ENCODE measurements around the gene OR9Q1. TPM values are rescaled to one million over a fixed set of nuclear protein-coding genes. Genes with fewer than 3 reads are reported as not detected.

OR9Q1 gene
- total RNA-seq, 2 experiments from 2014 or later, result not detected

DNA sequence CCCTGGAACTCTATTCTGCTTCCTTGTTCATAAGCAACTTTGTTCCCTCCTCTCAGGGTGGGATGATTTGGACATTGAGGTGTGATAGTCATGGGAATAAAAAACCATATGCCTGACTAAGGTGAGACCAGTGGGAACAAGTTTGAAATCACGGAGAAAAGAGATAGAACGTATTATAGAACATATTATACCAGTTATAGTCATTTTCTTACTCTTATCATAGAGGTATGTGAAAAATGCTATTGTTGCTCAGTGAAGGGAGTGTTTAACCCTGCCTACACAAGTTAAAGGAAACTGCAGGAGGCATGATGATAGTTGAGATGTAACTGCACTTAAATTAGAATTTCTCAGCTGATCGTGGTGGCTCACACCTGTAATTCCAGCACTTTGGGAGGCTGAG is 22.6 kb downstream of the OR9Q1 start:
- Mint-ChIP-seq H3K27me3 (ENCODE audit: low read depth) (peaks cover 8% of the 10 kb centered on the region), H3K9me3 (no peaks in the 10 kb centered on the region), H3K27ac (no peak overlapping the region), H3K4me3 (no peak overlapping the region), H3K4me1 (ENCODE audit: low read depth) (no peaks in the 10 kb centered on the region), H3K36me3 (ENCODE audit: low read depth) (no peaks in the 10 kb centered on the region)
- CTCF ChIA-PET, result no interaction called here
- DNase-seq, result no peak
- intact Hi-C loops (cut with micrococcal nuclease), result no loop called here

DNA sequence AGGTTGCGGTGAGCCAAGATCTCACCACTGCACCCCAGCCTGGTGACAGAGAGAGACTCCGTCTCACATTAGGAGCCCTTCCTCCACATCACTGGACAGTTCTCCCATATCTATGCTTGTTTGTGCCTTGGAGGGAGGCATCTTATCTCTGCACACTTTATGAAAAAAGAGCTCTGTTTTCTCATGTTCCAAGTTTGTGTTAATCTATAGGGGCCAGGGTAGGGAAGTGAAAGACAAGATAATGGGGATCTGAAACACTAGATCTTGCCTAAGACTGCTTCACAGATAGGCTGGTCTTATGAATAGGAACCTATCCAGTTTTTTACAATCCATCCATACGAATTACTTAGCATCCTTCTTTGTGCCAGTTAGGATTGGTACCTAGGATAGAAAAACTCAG is 24.1 kb downstream of the OR9Q1 start:
- H3K36me3 Mint-ChIP-seq (ENCODE audit: low read depth), result no peaks in the 10 kb centered on the region
- H3K27ac Mint-ChIP-seq, result no peak overlapping the region
- H3K4me3 Mint-ChIP-seq, result no peak overlapping the region
- H3K4me1 Mint-ChIP-seq (ENCODE audit: low read depth), result no peaks in the 10 kb centered on the region
- CTCF ChIA-PET, result no interaction called here
- intact Hi-C loops (cut with micrococcal nuclease), result no loop called here
- no peaks in the 10 kb centered on the region for H3K9me3 Mint-ChIP-seq
- no peak for DNase-seq
- H3K27me3 Mint-ChIP-seq (ENCODE audit: low read depth), result peaks cover 8% of the 10 kb centered on the region

DNA sequence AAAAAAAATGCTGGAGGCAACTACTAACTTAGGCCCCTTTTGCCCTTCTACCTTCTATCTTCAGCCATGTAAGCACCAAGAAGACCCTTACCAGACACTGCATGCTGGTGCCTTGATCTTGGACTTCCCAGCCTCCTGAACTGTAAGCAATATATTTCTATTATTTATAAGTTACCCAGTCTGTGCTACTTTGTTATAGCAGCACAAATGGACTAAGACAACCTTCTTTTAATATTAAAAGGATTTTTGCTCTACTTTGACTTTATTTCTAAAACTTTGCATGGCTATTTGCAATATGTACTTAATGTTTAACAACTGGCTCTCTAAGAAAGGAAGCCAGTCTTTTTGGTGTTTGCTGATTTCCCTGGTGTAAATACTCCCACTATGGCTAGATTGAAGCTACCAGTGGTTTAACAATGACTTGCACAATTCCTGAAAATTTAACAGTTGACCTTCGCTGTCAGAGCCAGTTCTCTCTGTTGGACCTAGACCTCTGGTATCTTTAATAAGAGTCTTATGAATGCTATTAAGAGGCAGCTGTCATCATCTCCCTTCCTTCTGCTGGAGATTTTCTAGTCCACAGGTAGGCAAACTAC is 32.2 kb downstream of the OR9Q1 start:
- CTCF ChIA-PET, result no interaction called here

DNA sequence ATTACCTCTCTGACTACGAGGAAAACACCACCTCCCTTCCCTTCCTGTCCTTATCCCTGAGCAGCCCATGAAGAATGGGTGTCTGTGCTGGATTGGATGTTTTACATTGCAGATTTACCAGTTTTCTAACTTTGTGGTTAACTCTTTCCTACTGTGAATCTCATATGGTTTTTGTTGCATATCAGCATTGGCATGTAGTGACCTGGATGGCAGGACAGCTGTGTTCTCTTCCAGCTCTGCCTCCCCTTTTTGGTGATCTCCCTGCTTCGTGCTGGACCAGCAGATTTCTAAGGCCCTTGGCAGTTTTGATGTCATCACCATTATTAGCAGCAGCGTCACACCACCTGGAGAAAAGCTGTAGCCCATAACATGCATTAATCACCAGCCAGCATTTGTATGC is 33.8 kb downstream of the OR9Q1 start:
- CTCF ChIA-PET, result no interaction called here
- no peak overlapping the region for H3K4me3 Mint-ChIP-seq
- no peaks in the 10 kb centered on the region for H3K36me3 Mint-ChIP-seq (ENCODE audit: low read depth)
- no peaks in the 10 kb centered on the region for H3K9me3 Mint-ChIP-seq
- no peak for DNase-seq
- peaks cover 4% of the 10 kb centered on the region for H3K27me3 Mint-ChIP-seq (ENCODE audit: low read depth)
- no peak overlapping the region for H3K27ac Mint-ChIP-seq
- intact Hi-C loops (cut with micrococcal nuclease), result no loop called here
- no peaks in the 10 kb centered on the region for H3K4me1 Mint-ChIP-seq (ENCODE audit: low read depth)

More for the DNA sequence above, 32.2 kb downstream of the OR9Q1 start:
- no peaks in the 10 kb centered on the region for H3K9me3 Mint-ChIP-seq
- H3K27me3 Mint-ChIP-seq (ENCODE audit: low read depth), result peaks cover 4% of the 10 kb centered on the region
- no peaks in the 10 kb centered on the region for H3K36me3 Mint-ChIP-seq (ENCODE audit: low read depth)
- intact Hi-C loops (cut with micrococcal nuclease), result no loop called here
- no peak overlapping the region for H3K27ac Mint-ChIP-seq
- no peaks in the 10 kb centered on the region for H3K4me1 Mint-ChIP-seq (ENCODE audit: low read depth)
- no peak for DNase-seq
- no peak overlapping the region for H3K4me3 Mint-ChIP-seq

DNA sequence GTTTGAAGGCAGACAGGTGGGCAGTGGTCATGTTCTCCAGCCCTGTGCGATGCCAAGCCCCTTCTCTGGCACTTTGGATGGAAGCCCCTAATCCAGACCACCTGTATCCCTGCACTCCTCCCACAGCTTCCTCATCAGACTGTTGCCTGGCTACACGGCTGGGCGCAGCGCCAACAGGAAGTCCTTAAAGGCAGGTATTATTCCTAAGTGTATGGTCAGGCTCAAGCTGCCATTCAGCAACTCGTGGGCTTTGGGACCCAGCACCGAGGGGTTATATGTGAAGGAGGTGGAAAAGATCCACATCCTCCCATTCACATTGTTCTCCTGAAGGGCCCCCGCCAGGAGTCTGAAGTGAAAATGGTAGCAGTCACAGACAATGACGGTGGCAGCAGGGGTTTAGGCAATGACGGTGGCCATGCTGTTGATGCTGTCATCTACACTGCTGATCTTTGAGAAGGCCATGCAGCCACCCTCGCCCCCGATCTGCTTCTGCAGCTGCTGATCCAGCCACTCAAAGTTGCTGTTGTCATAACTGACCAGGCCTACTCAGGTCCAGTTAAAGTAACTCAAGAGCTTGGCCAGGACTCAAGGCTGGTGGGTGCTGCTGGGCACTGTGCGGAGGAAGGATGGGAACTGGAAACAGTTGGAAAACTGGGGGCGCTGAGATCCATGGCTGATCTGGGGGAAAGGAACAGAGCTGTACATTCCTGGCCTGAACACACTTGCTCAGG is 34.8 kb downstream of the OR9Q1 start:
- Mint-ChIP-seq H3K36me3 (ENCODE audit: low read depth) (no peaks in the 10 kb centered on the region), H3K27me3 (ENCODE audit: low read depth) (peaks cover 4% of the 10 kb centered on the region), H3K27ac (no peak overlapping the region), H3K4me3 (no peak overlapping the region), H3K9me3 (no peaks in the 10 kb centered on the region), H3K4me1 (ENCODE audit: low read depth) (no peaks in the 10 kb centered on the region)
- CTCF ChIA-PET, result no interaction called here
- DNase-seq, result no peak
- intact Hi-C loops (cut with micrococcal nuclease), result no loop called here

DNA sequence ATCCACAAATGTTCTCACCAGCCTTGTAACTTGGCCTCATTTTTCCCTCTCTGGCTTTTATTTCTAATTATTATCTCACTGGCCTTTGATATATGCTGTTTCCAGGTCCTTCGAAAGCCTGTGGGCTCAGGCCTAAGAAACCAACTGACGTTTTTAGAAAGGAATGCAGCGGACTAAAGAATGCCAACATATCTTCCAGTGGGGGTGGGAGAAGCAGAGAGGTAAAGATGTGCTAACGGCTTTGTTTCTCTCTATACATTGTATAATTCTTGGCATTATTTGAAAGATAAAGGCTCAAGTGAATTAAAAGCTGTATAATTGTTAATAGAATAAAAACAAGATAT is 35.3 kb downstream of the OR9Q1 start:
- intact Hi-C loops (cut with micrococcal nuclease), result no loop called here
- Mint-ChIP-seq H3K36me3 (ENCODE audit: low read depth) (no peaks in the 10 kb centered on the region), H3K4me3 (no peak overlapping the region), H3K27ac (no peak overlapping the region), H3K27me3 (ENCODE audit: low read depth) (peaks cover 4% of the 10 kb centered on the region), H3K4me1 (ENCODE audit: low read depth) (no peaks in the 10 kb centered on the region), H3K9me3 (no peaks in the 10 kb centered on the region)
- no peak for DNase-seq
- CTCF ChIA-PET, result no interaction called here

DNA sequence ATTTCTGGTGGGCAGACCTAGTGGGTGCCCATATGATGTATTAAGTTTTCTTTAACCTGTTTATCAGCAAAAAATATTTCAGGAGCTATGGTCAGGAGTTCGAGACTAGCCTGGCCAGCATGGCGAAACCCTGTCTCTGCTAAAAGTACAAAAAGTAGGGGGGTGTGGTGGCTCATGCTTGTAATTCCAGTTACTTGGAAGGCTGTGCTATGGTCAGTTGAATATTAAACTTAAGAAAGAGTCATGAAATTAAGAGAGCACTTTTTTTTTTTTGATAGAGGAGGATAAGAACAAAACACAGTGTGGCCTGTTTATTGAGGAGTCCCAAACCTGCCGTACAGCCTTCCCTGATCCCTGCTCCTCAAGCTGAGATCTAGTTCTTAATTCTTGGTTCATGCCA is 36.9 kb downstream of the OR9Q1 start:
- no peak overlapping the region for H3K27ac Mint-ChIP-seq
- H3K36me3 Mint-ChIP-seq (ENCODE audit: low read depth), result no peaks in the 10 kb centered on the region
- H3K9me3 Mint-ChIP-seq, result no peaks in the 10 kb centered on the region
- H3K4me1 Mint-ChIP-seq (ENCODE audit: low read depth), result no peaks in the 10 kb centered on the region
- H3K4me3 Mint-ChIP-seq, result no peak overlapping the region
- intact Hi-C loops (cut with micrococcal nuclease), result no loop called here
- peaks cover 4% of the 10 kb centered on the region for H3K27me3 Mint-ChIP-seq (ENCODE audit: low read depth)
- CTCF ChIA-PET, result no interaction called here
- DNase-seq, result no peak

DNA sequence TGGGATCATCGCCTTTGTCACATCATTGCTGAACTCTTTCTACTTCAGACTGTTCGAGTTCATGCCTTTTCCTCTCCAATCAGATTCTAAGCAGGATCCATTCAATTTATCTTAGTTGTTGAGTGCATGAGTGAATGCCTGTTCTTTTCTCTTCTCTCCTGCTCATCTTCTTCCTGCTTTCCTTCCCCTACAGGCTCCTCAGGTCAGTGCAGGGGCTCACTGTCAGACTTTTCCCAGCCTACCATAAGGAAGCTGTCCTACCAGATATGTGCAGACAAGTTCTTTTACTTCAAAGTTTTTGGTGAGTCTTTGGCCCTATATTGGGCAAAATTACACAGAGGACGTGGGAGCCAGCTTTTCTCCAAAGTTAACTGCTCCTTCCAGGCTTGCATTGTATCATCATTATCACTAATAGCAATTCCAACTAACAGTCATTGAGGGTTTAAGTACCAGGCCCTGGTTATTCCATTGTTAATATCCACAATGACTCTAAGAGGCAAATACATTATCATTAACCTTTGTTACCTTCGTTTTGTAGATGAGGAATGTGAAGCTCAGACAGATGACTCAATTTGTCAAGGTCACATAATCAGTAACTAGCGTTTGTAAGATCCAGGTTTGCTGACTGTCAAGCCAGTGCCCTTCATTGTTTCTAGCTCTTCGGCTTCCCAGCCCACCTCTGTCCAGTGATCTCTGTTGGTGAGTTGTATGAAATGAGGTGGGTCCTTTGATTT is 37.4 kb downstream of the OR9Q1 start:
- no peak for DNase-seq
- no peak overlapping the region for H3K27ac Mint-ChIP-seq
- CTCF ChIA-PET, result no interaction called here
- H3K9me3 Mint-ChIP-seq, result no peaks in the 10 kb centered on the region
- H3K4me3 Mint-ChIP-seq, result no peak overlapping the region
- intact Hi-C loops (cut with micrococcal nuclease), result no loop called here
- H3K36me3 Mint-ChIP-seq (ENCODE audit: low read depth), result no peaks in the 10 kb centered on the region
- H3K27me3 Mint-ChIP-seq (ENCODE audit: low read depth), result peaks cover 4% of the 10 kb centered on the region
- no peaks in the 10 kb centered on the region for H3K4me1 Mint-ChIP-seq (ENCODE audit: low read depth)

DNA sequence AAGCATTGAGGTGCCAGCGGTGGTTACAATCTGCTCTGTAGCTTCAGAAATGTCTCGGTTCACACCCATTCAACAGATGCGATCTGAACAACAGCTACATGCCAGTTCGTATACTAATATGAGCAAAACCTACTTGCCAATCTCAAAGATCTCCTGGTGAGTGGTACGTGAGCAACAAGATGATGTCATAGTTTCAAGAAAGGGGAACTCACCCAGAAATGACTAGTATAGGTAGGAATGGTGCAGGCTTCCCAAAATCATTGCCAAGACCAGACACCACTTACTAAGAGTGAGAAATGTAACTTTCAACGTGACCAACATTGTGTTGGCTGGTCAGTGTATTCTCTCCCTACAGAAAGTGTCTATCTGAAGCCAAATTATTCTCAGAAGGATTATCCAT is 38.1 kb downstream of the OR9Q1 start:
- peaks cover 4% of the 10 kb centered on the region for H3K27me3 Mint-ChIP-seq (ENCODE audit: low read depth)
- H3K36me3 Mint-ChIP-seq (ENCODE audit: low read depth), result no peaks in the 10 kb centered on the region
- no peaks in the 10 kb centered on the region for H3K4me1 Mint-ChIP-seq (ENCODE audit: low read depth)
- no peak for DNase-seq
- no peaks in the 10 kb centered on the region for H3K9me3 Mint-ChIP-seq
- H3K27ac Mint-ChIP-seq, result no peak overlapping the region
- CTCF ChIA-PET, result no interaction called here
- intact Hi-C loops (cut with micrococcal nuclease), result no loop called here
- H3K4me3 Mint-ChIP-seq, result no peak overlapping the region

DNA sequence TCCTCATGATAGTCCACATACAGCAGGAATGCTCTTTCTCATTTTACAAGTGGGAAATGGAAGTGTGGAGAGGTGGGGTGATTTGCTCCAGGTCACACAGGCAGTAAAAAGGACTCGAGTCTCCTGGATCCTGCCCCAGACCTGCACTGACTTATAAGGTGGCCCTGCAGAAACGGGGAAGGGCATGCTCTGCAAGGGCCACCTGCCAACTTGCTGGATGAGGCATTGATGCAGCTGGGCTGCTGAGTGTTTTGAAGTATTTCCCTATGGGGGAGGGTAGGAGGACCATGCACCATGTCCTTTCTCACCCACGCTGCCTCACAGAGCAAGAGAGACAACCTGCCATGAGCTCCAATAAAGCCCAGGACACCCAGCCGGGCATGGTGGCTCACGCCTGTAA is 44.0 kb downstream of the OR9Q1 start:
- Mint-ChIP-seq H3K27ac (no peak overlapping the region), H3K27me3 (ENCODE audit: low read depth) (no peaks in the 10 kb centered on the region), H3K36me3 (ENCODE audit: low read depth) (no peaks in the 10 kb centered on the region), H3K9me3 (no peaks in the 10 kb centered on the region), H3K4me3 (no peak overlapping the region), H3K4me1 (ENCODE audit: low read depth) (no peaks in the 10 kb centered on the region)
- intact Hi-C loops (cut with micrococcal nuclease), result no loop called here
- DNase-seq, result no peak
- CTCF ChIA-PET, result interaction anchor here (0.7 kb wide), 1 partner anchor 9 kb away, joined by 3 read pairs; no protein-coding TSS in a partner anchor

DNA sequence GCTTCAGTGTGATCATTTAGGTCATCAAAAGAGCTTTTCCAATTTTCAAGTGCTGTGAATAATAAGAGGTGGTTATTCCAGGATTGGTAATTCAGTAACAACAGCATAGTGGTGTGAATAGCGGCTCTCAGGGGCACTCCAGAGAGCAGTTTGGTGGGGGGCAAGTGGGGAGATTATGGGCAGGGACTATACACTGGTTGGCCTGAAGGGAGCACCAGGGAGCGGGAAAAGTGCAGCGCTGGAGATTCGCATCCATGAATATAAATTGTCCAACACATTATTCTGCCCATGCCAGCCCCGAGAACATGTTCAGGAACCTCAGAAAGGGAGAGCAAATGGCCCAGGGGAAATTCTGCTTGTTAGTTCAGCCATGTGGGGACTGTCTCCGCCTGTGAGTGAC is 45.0 kb downstream of the OR9Q1 start:
- Mint-ChIP-seq H3K9me3 (no peaks in the 10 kb centered on the region), H3K4me1 (ENCODE audit: low read depth) (no peaks in the 10 kb centered on the region), H3K4me3 (no peak overlapping the region), H3K27me3 (ENCODE audit: low read depth) (no peaks in the 10 kb centered on the region), H3K27ac (no peak overlapping the region), H3K36me3 (ENCODE audit: low read depth) (no peaks in the 10 kb centered on the region)
- DNase-seq, result no peak
- intact Hi-C loops (cut with micrococcal nuclease), result no loop called here
- CTCF ChIA-PET, result interaction anchor here (0.6 kb wide), 1 partner anchor 273 kb away, joined by 3 read pairs; no protein-coding TSS in a partner anchor

DNA sequence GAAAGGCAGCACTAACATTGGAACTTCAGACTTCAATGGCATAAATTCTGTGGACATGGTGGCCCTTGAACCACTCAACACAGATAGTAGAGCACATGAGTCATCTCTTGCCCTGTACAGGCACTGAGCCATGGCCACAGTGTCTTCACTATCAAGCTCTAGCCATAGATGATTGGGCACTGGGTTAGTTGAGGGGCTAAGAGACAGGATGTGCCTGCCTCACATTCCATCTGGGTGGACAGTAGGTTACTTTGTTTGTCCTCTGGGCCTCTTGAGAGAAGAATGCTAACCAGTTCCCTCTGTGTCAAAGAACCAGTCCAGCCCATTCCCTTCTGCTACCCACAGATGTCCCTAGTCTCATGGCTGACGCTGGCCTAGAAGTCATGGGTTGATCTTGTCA is 46.9 kb downstream of the OR9Q1 start:
- CTCF ChIA-PET, result no interaction called here
- H3K9me3 Mint-ChIP-seq, result no peaks in the 10 kb centered on the region
- no peak overlapping the region for H3K4me3 Mint-ChIP-seq

DNA sequence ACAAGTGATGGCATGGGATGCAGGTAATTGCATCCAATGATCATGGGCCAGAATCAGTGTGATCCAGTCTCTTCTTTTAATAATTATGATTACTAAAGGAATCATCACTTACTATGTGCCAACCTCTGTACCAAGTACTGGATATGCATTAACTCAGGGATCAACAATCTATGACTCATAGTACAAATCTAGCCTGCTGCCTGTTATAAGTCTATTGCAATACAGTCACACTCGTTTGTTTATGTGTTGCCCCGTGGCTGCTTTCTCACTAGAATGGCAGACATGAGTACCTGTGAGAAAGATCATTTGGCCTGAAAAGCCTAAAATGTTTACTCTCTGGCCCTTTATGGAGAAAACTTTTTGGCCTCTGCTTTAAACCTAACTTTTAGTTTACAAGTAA is 52.1 kb downstream of the OR9Q1 start:
- no peak for DNase-seq
- CTCF ChIA-PET, result no interaction called here
- H3K27ac Mint-ChIP-seq, result no peak overlapping the region
- no peak overlapping the region for H3K4me3 Mint-ChIP-seq
- peaks cover 6% of the 10 kb centered on the region for H3K27me3 Mint-ChIP-seq (ENCODE audit: low read depth)
- intact Hi-C loops (cut with micrococcal nuclease), result no loop called here
- H3K36me3 Mint-ChIP-seq (ENCODE audit: low read depth), result no peaks in the 10 kb centered on the region
- no peaks in the 10 kb centered on the region for H3K4me1 Mint-ChIP-seq (ENCODE audit: low read depth)
- H3K9me3 Mint-ChIP-seq, result no peaks in the 10 kb centered on the region

More for the DNA sequence above, 46.9 kb downstream of the OR9Q1 start:
- Mint-ChIP-seq H3K4me1 (ENCODE audit: low read depth) (no peaks in the 10 kb centered on the region), H3K27ac (no peak overlapping the region), H3K36me3 (ENCODE audit: low read depth) (no peaks in the 10 kb centered on the region), H3K27me3 (ENCODE audit: low read depth) (peaks cover 3% of the 10 kb centered on the region)
- intact Hi-C loops (cut with micrococcal nuclease), result no loop called here
- DNase-seq, result no peak

All from activated naive CD4-positive, alpha-beta T cell treated with anti-CD3 and anti-CD28 coated beads for 36 hours (primary cell).